GM12801 (cell line): ENCODE measurements around the gene ZFP69B.

Experiments used
- CTCF ChIP-seq: IDR thresholded peaks from one replicate; pipeline ENCODE4 v1.5.1; 2011; ENCODE audit warnings: control low read depth; ENCODE audit not compliant: insufficient read length; ENCODE audit errors: extremely low read depth

Gene ZFP69B

GRCh38 chr1:40423951-40424618 is 26.2 kb upstream of the ZFP69B start:
- TF ChIP-seq CTCF, result no peak

GRCh38 chr1:40425198-40425597 is 25.1 kb upstream of the ZFP69B start:
- no peak for TF ChIP-seq CTCF

GRCh38 chr1:40431385-40431784 is 18.9 kb upstream of the ZFP69B start:
- TF ChIP-seq CTCF, result no peak

GRCh38 chr1:40432644-40433390 is 17.5 kb upstream of the ZFP69B start:
- TF ChIP-seq CTCF, result no peak

- TF ChIP-seq CTCF, result no peak
These were observed 14.8 kb upstream of the ZFP69B start for GRCh38 chr1:40435471-40435870.

GRCh38 chr1:40435876-40436275 is 14.4 kb upstream of the ZFP69B start:
- TF ChIP-seq CTCF, result no peak

- no peak for TF ChIP-seq CTCF
These were observed 11.8 kb upstream of the ZFP69B start for GRCh38 chr1:40438391-40439015.
